Panc1 (cell line): ENCODE measurements around the gene MAP3K20. TPM values are rescaled to one million over a fixed set of nuclear protein-coding genes. Genes with fewer than 3 reads are reported as not detected.

ENCODE experiments used
- ATAC-seq: fragments of 200-7000 bp; cut with Tn5 transposase; 2 replicates; pipeline ENCODE4 v1.9.1; 2020; ENCODE audit warnings: mild to moderate bottlenecking, moderate library complexity
- BruUV-seq: library from RNA; stranded (reverse); fragments of 400-500 nt; replicated peaks from 2 replicates; lab custom pipeline; 2021; lab: Mats Ljungman, UMichigan
- CTCF ChIA-PET: fragments of 300-600 bp; sonication (Branson Sonifier 250); formaldehyde crosslinking; loops from one replicate; lab custom pipeline; 2022; ENCODE audit warnings: antibody characterized with exemption; lab: Charles Lee
- POLR2A ChIA-PET: fragments of 300-600 bp; sonication (Branson Sonifier 250); formaldehyde crosslinking; loops from one replicate; lab custom pipeline; 2022; ENCODE audit warnings: antibody characterized with exemption; lab: Charles Lee
- DNase-seq: peaks from one replicate; pipeline ENCODE4 v3.0.0-alpha.2; 2010; ENCODE audit warnings: low read depth, low spot score
- H3K27ac ChIP-seq: 2 replicates; pipeline ENCODE4 v1.5.1; 2011; ENCODE audit warnings: mild to moderate bottlenecking, low read length, inconsistent platforms
- H3K27me3 ChIP-seq: fragments of 200-500 bp; sonication (Bioruptor generic); 2 replicates; pipeline ENCODE4 v1.6.0; 2014; ENCODE audit warnings: low read length, inconsistent platforms; ENCODE audit not compliant: control insufficient read depth, insufficient read depth
- H3K36me3 ChIP-seq: fragments of 200-500 bp; sonication (Bioruptor generic); 2 replicates; pipeline ENCODE4 v1.5.1; 2014; ENCODE audit warnings: inconsistent platforms, mild to moderate bottlenecking, low read length, moderate library complexity; ENCODE audit not compliant: control insufficient read depth, insufficient read depth
- H3K4me1 ChIP-seq: 2 replicates; pipeline ENCODE4 v1.5.1; 2011; ENCODE audit warnings: inconsistent platforms, mild to moderate bottlenecking, low read length, moderate library complexity; ENCODE audit not compliant: control insufficient read depth, insufficient read depth
- H3K4me3 ChIP-seq, 2 experiments: 2 replicates each; pipeline ENCODE4 v1.5.1; 2011 to 2012; ENCODE audit warnings: low read depth in 2 of 2, low read length in 2 of 2, mild to moderate bottlenecking in 2 of 2, inconsistent platforms in 1 of 2, moderate library complexity in 1 of 2
- H3K9me3 ChIP-seq: fragments of 200-500 bp; sonication (Bioruptor generic); 2 replicates; pipeline ENCODE4 v1.5.1; 2014; ENCODE audit warnings: low read depth, mild to moderate bottlenecking, inconsistent platforms, low read length, moderate library complexity; ENCODE audit not compliant: control insufficient read depth, insufficient read depth
- CTCF ChIP-seq: fragments of 450-650 bp; IDR thresholded peaks from 2 replicates; pipeline ENCODE4 v1.5.1; 2017; ENCODE audit warnings: mild to moderate bottlenecking
- POLR2AphosphoS5 ChIP-seq: IDR thresholded peaks from 2 replicates; pipeline ENCODE4 v1.6.1; 2012; ENCODE audit warnings: mild to moderate bottlenecking, low read depth, low read length, moderate library complexity
- SIN3A ChIP-seq: IDR thresholded peaks from 2 replicates; pipeline ENCODE4 v1.6.1; 2012; ENCODE audit warnings: low read depth, mild to moderate bottlenecking, low read length, moderate library complexity, borderline replicate concordance; ENCODE audit not compliant: insufficient read depth
- TCF7L2 ChIP-seq: IDR thresholded peaks from 2 replicates; pipeline ENCODE4 v1.6.1; 2011; ENCODE audit warnings: mild to moderate bottlenecking, low read depth, low read length, inconsistent platforms
- in situ Hi-C: cut with HindIII; loops from 2 replicates; pipeline ENCODE4 v1.10.0; 2016; ENCODE audit warnings: low sequenced_read_pairs, low pct_unique_long_range_greater_than_20kb
- intact Hi-C: fragments of 100-400 bp; cut with micrococcal nuclease; formaldehyde crosslinking; loops from one replicate; pipeline ENCODE4 v1.10.0; 2022; ENCODE audit not compliant: unreplicated experiment
- total RNA-seq: library from RNA; stranded (reverse); gene quantifications from one replicate; pipeline ENCODE4 v1.2.1, GENCODE V29; 2021; ENCODE audit not compliant: unreplicated experiment
- TF ChIP-seq, protein P1 (sequence below), 2 experiments: IDR thresholded peaks; 2 replicates each; pipeline ENCODE4 v1.6.1; 2011 to 2012; ENCODE audit warnings: low read depth in 2 of 2, control low read depth in 1 of 2, low read length in 1 of 2, mild to moderate bottlenecking in 1 of 2, moderate library complexity in 1 of 2; ENCODE audit not compliant: insufficient read depth in 1 of 2

Gene MAP3K20
- total RNA-seq, 1 experiment from 2014 or later = 121 TPM

GRCh38 chr2:173117678-173118077 lies 42.0 kb downstream of the MAP3K20 start:
- intact Hi-C loops (no loop called here), in situ Hi-C loops (no loop called here)
- Histone ChIP-seq H3K36me3 (no peaks in the 10 kb centered on the region), H3K4me1 (peaks cover 8% of the 10 kb centered on the region; the same call in 1 of the 2 replicates), H3K27me3 (no peaks in the 10 kb centered on the region), H3K4me3 (no peak overlapping the region), H3K9me3 (peaks cover 11% of the 10 kb centered on the region; the same call in 1 of the 2 replicates), H3K27ac (peak overlapping the region; percentile 69)
- TF ChIP-seq POLR2AphosphoS5 = no peak
- TF ChIP-seq TCF7L2 = no peak
- TF ChIP-seq, protein P1, sequence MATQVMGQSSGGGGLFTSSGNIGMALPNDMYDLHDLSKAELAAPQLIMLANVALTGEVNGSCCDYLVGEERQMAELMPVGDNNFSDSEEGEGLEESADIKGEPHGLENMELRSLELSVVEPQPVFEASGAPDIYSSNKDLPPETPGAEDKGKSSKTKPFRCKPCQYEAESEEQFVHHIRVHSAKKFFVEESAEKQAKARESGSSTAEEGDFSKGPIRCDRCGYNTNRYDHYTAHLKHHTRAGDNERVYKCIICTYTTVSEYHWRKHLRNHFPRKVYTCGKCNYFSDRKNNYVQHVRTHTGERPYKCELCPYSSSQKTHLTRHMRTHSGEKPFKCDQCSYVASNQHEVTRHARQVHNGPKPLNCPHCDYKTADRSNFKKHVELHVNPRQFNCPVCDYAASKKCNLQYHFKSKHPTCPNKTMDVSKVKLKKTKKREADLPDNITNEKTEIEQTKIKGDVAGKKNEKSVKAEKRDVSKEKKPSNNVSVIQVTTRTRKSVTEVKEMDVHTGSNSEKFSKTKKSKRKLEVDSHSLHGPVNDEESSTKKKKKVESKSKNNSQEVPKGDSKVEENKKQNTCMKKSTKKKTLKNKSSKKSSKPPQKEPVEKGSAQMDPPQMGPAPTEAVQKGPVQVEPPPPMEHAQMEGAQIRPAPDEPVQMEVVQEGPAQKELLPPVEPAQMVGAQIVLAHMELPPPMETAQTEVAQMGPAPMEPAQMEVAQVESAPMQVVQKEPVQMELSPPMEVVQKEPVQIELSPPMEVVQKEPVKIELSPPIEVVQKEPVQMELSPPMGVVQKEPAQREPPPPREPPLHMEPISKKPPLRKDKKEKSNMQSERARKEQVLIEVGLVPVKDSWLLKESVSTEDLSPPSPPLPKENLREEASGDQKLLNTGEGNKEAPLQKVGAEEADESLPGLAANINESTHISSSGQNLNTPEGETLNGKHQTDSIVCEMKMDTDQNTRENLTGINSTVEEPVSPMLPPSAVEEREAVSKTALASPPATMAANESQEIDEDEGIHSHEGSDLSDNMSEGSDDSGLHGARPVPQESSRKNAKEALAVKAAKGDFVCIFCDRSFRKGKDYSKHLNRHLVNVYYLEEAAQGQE (IDR thresholded peaks at IDR 0.05; ENCODE audit: insufficient read depth in 1 of 2, low read depth in 2 of 2, low read length in 1 of 2) = no peak
- no peak for TF ChIP-seq CTCF
- no peak for TF ChIP-seq SIN3A
- ChIA-PET CTCF (no interaction called here), POLR2A (no interaction called here)
- ATAC-seq = no peak
- BruUV-seq = no TSS peak
- DNase-seq = no peak

DNA sequence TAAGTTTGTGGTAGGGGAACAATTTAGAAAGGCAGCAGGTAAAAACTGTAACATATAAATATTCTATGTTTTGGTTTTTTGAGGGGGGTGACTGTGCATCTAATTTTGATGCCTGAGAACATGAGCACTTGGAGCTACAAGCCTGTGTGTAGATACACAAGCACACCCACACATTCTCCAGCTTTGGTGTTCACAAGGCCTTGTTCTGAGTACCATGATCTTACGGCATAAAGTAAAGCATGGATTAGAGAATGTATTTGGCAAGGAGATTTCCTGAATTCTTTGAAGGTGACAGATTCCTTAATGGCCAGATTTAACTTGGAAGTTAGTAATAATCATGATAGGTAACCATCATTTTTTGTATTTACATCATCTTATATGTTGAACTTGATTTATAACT lies 42.7 kb downstream of the MAP3K20 start:
- POLR2A ChIA-PET = no interaction called here
- intact Hi-C loops = no loop called here
- CTCF ChIA-PET = no interaction called here

More for the DNA sequence above, 42.7 kb downstream of the MAP3K20 start:
- no peaks in the 10 kb centered on the region for H3K27me3 ChIP-seq
- H3K4me1 ChIP-seq = peaks cover 13% of the 10 kb centered on the region
- DNase-seq (no peak), ATAC-seq (no peak)
- no TSS peak for BruUV-seq
- H3K36me3 ChIP-seq = no peaks in the 10 kb centered on the region
- no peak for TF ChIP-seq SIN3A
- no peak for TF ChIP-seq TCF7L2
- no peak for TF ChIP-seq CTCF
- no peak overlapping the region for H3K4me3 ChIP-seq
- peak overlapping the region; percentile 69 for H3K27ac ChIP-seq
- peaks cover 8% of the 10 kb centered on the region; the same call in 1 of the 2 replicates for H3K9me3 ChIP-seq
- in situ Hi-C loops = no loop called here
